ENCODE results near the gene TMBIM6.

- TF ChIP-seq CTCF (conservative IDR thresholded peaks at IDR 0.05 in 1 of 2, IDR thresholded peaks at IDR 0.05 in 1 of 2; ENCODE audit: extremely low read depth in 1 of 2, insufficient read depth in 1 of 2, low read depth in 1 of 2, low read length in 2 of 2) (no peak), EZH2 (IDR thresholded peaks at IDR 0.05; ENCODE audit: borderline replicate concordance, low read length) (no peak)
Observed at GRCh38 chr12:49720214-49720613, 21.1 kb upstream of the TMBIM6 start.

All from mammary epithelial cell (primary cell).